ENCODE data around the gene PDZRN3.

DNA sequence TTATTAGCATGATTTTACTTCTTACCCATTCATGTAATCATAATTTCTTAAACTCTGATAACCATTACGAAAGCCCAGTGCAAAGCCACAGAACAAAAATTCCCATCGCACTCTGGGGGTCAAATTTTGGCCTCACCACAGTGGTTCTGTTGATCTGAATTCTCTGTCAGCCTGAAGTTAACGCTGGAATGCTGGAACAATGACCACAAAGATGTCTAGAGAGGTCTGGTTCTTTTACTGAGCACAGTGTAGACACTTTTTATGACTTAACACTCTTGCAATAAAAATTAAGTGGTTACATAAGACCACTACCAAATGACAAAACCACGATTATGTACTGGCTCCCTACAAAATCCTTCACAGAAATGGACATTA lies 94.7 kb downstream of the PDZRN3 start:
- TF ChIP-seq, protein P1, sequence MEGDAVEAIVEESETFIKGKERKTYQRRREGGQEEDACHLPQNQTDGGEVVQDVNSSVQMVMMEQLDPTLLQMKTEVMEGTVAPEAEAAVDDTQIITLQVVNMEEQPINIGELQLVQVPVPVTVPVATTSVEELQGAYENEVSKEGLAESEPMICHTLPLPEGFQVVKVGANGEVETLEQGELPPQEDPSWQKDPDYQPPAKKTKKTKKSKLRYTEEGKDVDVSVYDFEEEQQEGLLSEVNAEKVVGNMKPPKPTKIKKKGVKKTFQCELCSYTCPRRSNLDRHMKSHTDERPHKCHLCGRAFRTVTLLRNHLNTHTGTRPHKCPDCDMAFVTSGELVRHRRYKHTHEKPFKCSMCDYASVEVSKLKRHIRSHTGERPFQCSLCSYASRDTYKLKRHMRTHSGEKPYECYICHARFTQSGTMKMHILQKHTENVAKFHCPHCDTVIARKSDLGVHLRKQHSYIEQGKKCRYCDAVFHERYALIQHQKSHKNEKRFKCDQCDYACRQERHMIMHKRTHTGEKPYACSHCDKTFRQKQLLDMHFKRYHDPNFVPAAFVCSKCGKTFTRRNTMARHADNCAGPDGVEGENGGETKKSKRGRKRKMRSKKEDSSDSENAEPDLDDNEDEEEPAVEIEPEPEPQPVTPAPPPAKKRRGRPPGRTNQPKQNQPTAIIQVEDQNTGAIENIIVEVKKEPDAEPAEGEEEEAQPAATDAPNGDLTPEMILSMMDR (conservative IDR thresholded peaks at IDR 0.05 in 1 of 2, IDR thresholded peaks at IDR 0.05 in 1 of 2; ENCODE audit: extremely low read depth in 1 of 2, insufficient read depth in 1 of 2, low read depth in 1 of 2, low read length in 2 of 2), result no peak
- TF ChIP-seq EZH2 (IDR thresholded peaks at IDR 0.05; ENCODE audit: borderline replicate concordance, low read length), result no peak

Measured in mammary epithelial cell (primary cell).